HCT116 (cell line): ENCODE data around the gene LRSAM1. TPM values are rescaled to one million over a fixed set of nuclear protein-coding genes. Genes with fewer than 3 reads are reported as not detected.

ENCODE experiments used
- ATAC-seq: fragments of 200-7000 bp; cut with Tn5 transposase; 2 replicates; pipeline ENCODE4 v1.9.1; 2020; ENCODE audit warnings: mild to moderate bottlenecking, moderate library complexity
- BruUV-seq: library from RNA; stranded (reverse); fragments of 400-500 nt; replicated peaks from 2 replicates; lab custom pipeline; 2021; lab: Mats Ljungman, UMichigan
- CTCF ChIA-PET: fragments of 300-600 bp; sonication (Branson Sonifier 250); formaldehyde crosslinking; loops from one replicate; lab custom pipeline; 2021; ENCODE audit warnings: antibody characterized with exemption; lab: Charles Lee
- POLR2A ChIA-PET: fragments of 300-600, 350-600 bp; sonication (Branson Sonifier 250); formaldehyde crosslinking; loops from one replicate; lab custom pipeline; 2021; ENCODE audit warnings: antibody characterized with exemption; lab: Charles Lee
- RAD21 ChIA-PET, 2 experiments: fragments of 300-600 bp; sonication (Branson Sonifier 250); formaldehyde crosslinking; loops; one replicate each; lab custom pipeline; 2023; ENCODE audit warnings: low total read pairs in 2 of 2; ENCODE audit not compliant: uncharacterized antibody in 2 of 2, unreplicated experiment in 2 of 2, low non-redundant PET in 1 of 2; lab: Charles Lee
- DNase-seq: peaks from one replicate; pipeline ENCODE4 v3.0.0-alpha.2; 2010; ENCODE audit warnings: low read depth, low spot score
- H2AFZ ChIP-seq: fragments of 200-600 bp; shearing (Covaris generic), sonication (generic); 2 replicates; pipeline ENCODE4 v1.6.1; 2017; ENCODE audit warnings: low read depth, mixed run types, mixed read lengths, antibody characterized with exemption, low read length; ENCODE audit not compliant: poor library complexity, severe bottlenecking
- H3K27ac ChIP-seq: 2 replicates; pipeline ENCODE4 v1.5.1; 2012; ENCODE audit warnings: low read depth, low read length
- H3K27me3 ChIP-seq: fragments of 200-600 bp; sonication (generic); 2 replicates; pipeline ENCODE4 v1.6.1; 2016; ENCODE audit warnings: mixed run types, low read length, mixed read lengths; ENCODE audit not compliant: insufficient read depth
- H3K36me3 ChIP-seq, 2 experiments: fragments of 200-500 bp in 1 of 2; fragments of 200-600 bp in 1 of 2; sonication (Bioruptor generic) in 1 of 2; sonication (generic) in 1 of 2; 2 replicates each; pipeline versions ENCODE4 v1.5.1 to v1.6.1; 2014 to 2016; ENCODE audit warnings: low read length in 2 of 2, inconsistent platforms in 1 of 2, mixed read lengths in 1 of 2, mixed run types in 1 of 2; ENCODE audit not compliant: insufficient read depth in 2 of 2, control insufficient read depth in 1 of 2
- H3K4me1 ChIP-seq, 2 experiments: fragments of 200-600 bp in 1 of 2; sonication (generic) in 1 of 2; 2 replicates each; pipeline versions ENCODE4 v1.5.1 to v1.6.1; 2012 to 2017; ENCODE audit warnings: low read length in 2 of 2, inconsistent platforms in 1 of 2, mild to moderate bottlenecking in 1 of 2, mixed read lengths in 1 of 2, mixed run types in 1 of 2, moderate library complexity in 1 of 2; ENCODE audit not compliant: insufficient read depth in 2 of 2, control insufficient read depth in 1 of 2
- H3K4me2 ChIP-seq: fragments of 200-600 bp; sonication (generic); 2 replicates; pipeline ENCODE4 v1.6.1; 2017; ENCODE audit warnings: mixed run types, low read length, mixed read lengths
- H3K4me3 ChIP-seq, 2 experiments: fragments of 200-600 bp in 1 of 2; sonication (generic) in 1 of 2; replicated peaks in 1 of 2; 2 replicates each; pipeline ENCODE4 v1.5.1; 2011 to 2016; ENCODE audit warnings: low read length in 2 of 2, control low read depth in 1 of 2, low read depth in 1 of 2, mild to moderate bottlenecking in 1 of 2, mixed read lengths in 1 of 2, mixed run types in 1 of 2
- H3K79me2 ChIP-seq: fragments of 200-600 bp; sonication (generic); 2 replicates; pipeline ENCODE4 v1.6.1; 2017; ENCODE audit warnings: mild to moderate bottlenecking, mixed run types, low read length, moderate library complexity, mixed read lengths; ENCODE audit not compliant: insufficient read depth
- H3K9ac ChIP-seq: fragments of 200-600 bp; sonication (generic); 2 replicates; pipeline ENCODE4 v1.6.1; 2016; ENCODE audit warnings: low read length, mixed read lengths
- H3K9me2 ChIP-seq: fragments of 200-600 bp; sonication (generic), shearing (Covaris generic); 2 replicates; pipeline ENCODE4 v1.6.1; 2017; ENCODE audit warnings: mixed run types, mild to moderate bottlenecking, moderate library complexity; ENCODE audit not compliant: insufficient read depth
- H3K9me3 ChIP-seq, 2 experiments: fragments of 200-500 bp in 1 of 2; fragments of 200-600 bp in 1 of 2; sonication (Bioruptor generic) in 1 of 2; sonication (generic) in 1 of 2; 2 replicates each; pipeline ENCODE4 v1.6.1; 2014 to 2017; ENCODE audit warnings: low read length in 2 of 2, mixed read lengths in 2 of 2, inconsistent platforms in 1 of 2, low read depth in 1 of 2, mild to moderate bottlenecking in 1 of 2, mixed run types in 1 of 2, moderate library complexity in 1 of 2; ENCODE audit not compliant: control insufficient read depth in 1 of 2, insufficient read depth in 1 of 2
- H4K20me1 ChIP-seq: fragments of 200-600 bp; sonication (generic), shearing (Covaris generic); 2 replicates; pipeline ENCODE4 v1.6.1; 2017; ENCODE audit warnings: mixed run types, mild to moderate bottlenecking, moderate library complexity; ENCODE audit not compliant: insufficient read depth
- CBX3 ChIP-seq: IDR thresholded peaks from 2 replicates; pipeline ENCODE4 v1.6.1; 2012; ENCODE audit warnings: low read depth
- EGR1 ChIP-seq: IDR thresholded peaks from 2 replicates; pipeline ENCODE4 v1.6.1; 2012; ENCODE audit warnings: low read depth
- ELF1 ChIP-seq: IDR thresholded peaks from 2 replicates; pipeline ENCODE4 v1.6.1; 2012; ENCODE audit warnings: low read depth, borderline replicate concordance
- EZH2 ChIP-seq: fragments of 200-600 bp; sonication (generic); IDR thresholded peaks from 2 replicates; pipeline ENCODE4 v1.6.1; 2017; ENCODE audit warnings: antibody characterized with exemption, mixed run types
- EZH2phosphoT487 ChIP-seq: fragments of 200-600 bp; IDR thresholded peaks from 2 replicates; pipeline ENCODE4 v1.6.1; 2018; ENCODE audit warnings: antibody characterized with exemption, borderline replicate concordance
- FOSL1 ChIP-seq: IDR thresholded peaks from 2 replicates; pipeline ENCODE4 v1.6.1; 2012; ENCODE audit warnings: low read depth
- POLR2A ChIP-seq: IDR thresholded peaks from 2 replicates; pipeline ENCODE4 v1.7.0; 2011; ENCODE audit warnings: borderline replicate concordance; ENCODE audit not compliant: insufficient read depth, insufficient read length; ENCODE audit errors: extremely low read depth
- POLR2AphosphoS5 ChIP-seq: IDR thresholded peaks from 2 replicates; pipeline ENCODE4 v1.6.1; 2011; ENCODE audit warnings: mild to moderate bottlenecking, low read depth, low read length, moderate library complexity
- RAD21 ChIP-seq: IDR thresholded peaks from 2 replicates; pipeline ENCODE4 v1.6.1; 2012; ENCODE audit warnings: low read depth, mild to moderate bottlenecking
- SP1 ChIP-seq: IDR thresholded peaks from 2 replicates; pipeline ENCODE4 v1.6.1; 2012; ENCODE audit warnings: low read depth
- TCF7L2 ChIP-seq: IDR thresholded peaks from 2 replicates; pipeline ENCODE4 v1.7.0; 2011; ENCODE audit warnings: borderline replicate concordance, inconsistent platforms; ENCODE audit not compliant: insufficient read depth, insufficient read length; ENCODE audit errors: extremely low read depth
- YY1 ChIP-seq: IDR thresholded peaks from 2 replicates; pipeline ENCODE4 v1.6.1; 2011; ENCODE audit warnings: low read length, low read depth, moderate library complexity, mild to moderate bottlenecking; ENCODE audit not compliant: insufficient replicate concordance; ENCODE audit errors: extremely low read depth
- ZFX ChIP-seq: fragments of 450-650 bp; IDR thresholded peaks from 2 replicates; pipeline ENCODE4 v1.6.1; 2017
- ZNF274 ChIP-seq: fragments of 200-500 bp; sonication (Bioruptor generic); IDR thresholded peaks from 2 replicates; pipeline ENCODE4 v1.6.1; 2014; ENCODE audit warnings: mild to moderate bottlenecking, low read depth, low read length, inconsistent platforms
- intact Hi-C: fragments of 100-400 bp; cut with micrococcal nuclease; formaldehyde crosslinking; loops from 2 replicates; pipeline ENCODE4 v1.10.0; 2022
- total RNA-seq: library from RNA; stranded (reverse); gene quantifications from one replicate; pipeline ENCODE4 v1.2.1, GENCODE V29; 2021; ENCODE audit not compliant: unreplicated experiment
- TF ChIP-seq, protein P1 (sequence below): IDR thresholded peaks from 2 replicates; pipeline ENCODE4 v1.6.1; 2012
- TF ChIP-seq, protein P2 (sequence below): IDR thresholded peaks from 2 replicates; pipeline ENCODE4 v1.6.1; 2012; ENCODE audit warnings: low read depth
- TF ChIP-seq, protein P3 (sequence below), 3 experiments: fragments of 200-600 bp in 1 of 3; sonication (generic) in 1 of 3; IDR thresholded peaks in 2 of 3; conservative IDR thresholded peaks in 1 of 3; 2 replicates each; pipeline ENCODE4 v1.5.1; 2012 to 2017; ENCODE audit warnings: low read depth in 2 of 3, low read length in 2 of 3, antibody characterized with exemption in 1 of 3, borderline replicate concordance in 1 of 3, control low read depth in 1 of 3, mild to moderate bottlenecking in 1 of 3, mixed read lengths in 1 of 3, mixed run types in 1 of 3, moderate library complexity in 1 of 3; ENCODE audit not compliant: insufficient read depth in 1 of 3
- TF ChIP-seq, protein P4 (sequence below): IDR thresholded peaks from 2 replicates; pipeline ENCODE4 v1.6.1; 2012

The LRSAM1 gene
- total RNA-seq, 1 experiment from 2014 or later: 25.9 TPM

DNA sequence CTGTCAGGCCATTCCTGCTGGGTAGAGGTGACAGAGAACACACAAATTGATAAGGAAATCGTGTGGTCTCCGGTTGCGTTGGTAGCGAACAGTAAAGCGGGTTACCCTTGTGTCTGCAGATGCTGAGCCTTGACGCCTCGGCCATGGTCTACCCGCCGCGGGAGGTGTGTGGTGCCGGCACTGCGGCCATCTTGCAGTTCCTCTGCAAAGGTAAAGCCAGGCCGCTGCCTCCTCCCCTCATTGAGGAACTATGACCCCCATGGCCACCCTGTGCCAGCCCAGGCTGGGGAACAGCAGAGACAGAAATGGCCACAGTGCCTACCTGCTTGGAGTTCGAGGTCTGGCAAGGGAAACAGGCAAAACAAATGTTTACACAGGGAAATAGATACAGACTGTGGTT is 16.3 kb downstream of the LRSAM1 start:
- no peak overlapping the region for H3K4me3 ChIP-seq
- H4K20me1 ChIP-seq: no peaks in the 10 kb centered on the region
- ChIA-PET RAD21 (no interaction called here), CTCF (no interaction called here), POLR2A (no interaction called here)
- peaks cover 7 to 12% of the 10 kb centered on the region in 2 experiments; a peak in 3 of 4 replicates for H3K36me3 ChIP-seq
- DNase-seq (no peak), ATAC-seq (no peak)
- no peak overlapping the region for H3K27ac ChIP-seq
- no peak overlapping the region for H3K4me2 ChIP-seq
- H3K79me2 ChIP-seq: no peaks in the 10 kb centered on the region
- no peaks in the 10 kb centered on the region for H3K9me2 ChIP-seq
- intact Hi-C loops: no loop called here
- no TSS peak for BruUV-seq
- H3K9ac ChIP-seq: no peak overlapping the region
- H3K4me1 ChIP-seq: no peaks in the 10 kb centered on the region
- no peak overlapping the region for H2AFZ ChIP-seq
- H3K27me3 ChIP-seq: no peaks in the 10 kb centered on the region
- no peaks in the 10 kb centered on the region for H3K9me3 ChIP-seq
- no peak for TF ChIP-seq POLR2A
- no peak for TF ChIP-seq FOSL1
- TF ChIP-seq, protein P1, sequence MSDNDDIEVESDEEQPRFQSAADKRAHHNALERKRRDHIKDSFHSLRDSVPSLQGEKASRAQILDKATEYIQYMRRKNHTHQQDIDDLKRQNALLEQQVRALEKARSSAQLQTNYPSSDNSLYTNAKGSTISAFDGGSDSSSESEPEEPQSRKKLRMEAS: no peak
- TF ChIP-seq ELF1: no peak
- TF ChIP-seq, protein P2, sequence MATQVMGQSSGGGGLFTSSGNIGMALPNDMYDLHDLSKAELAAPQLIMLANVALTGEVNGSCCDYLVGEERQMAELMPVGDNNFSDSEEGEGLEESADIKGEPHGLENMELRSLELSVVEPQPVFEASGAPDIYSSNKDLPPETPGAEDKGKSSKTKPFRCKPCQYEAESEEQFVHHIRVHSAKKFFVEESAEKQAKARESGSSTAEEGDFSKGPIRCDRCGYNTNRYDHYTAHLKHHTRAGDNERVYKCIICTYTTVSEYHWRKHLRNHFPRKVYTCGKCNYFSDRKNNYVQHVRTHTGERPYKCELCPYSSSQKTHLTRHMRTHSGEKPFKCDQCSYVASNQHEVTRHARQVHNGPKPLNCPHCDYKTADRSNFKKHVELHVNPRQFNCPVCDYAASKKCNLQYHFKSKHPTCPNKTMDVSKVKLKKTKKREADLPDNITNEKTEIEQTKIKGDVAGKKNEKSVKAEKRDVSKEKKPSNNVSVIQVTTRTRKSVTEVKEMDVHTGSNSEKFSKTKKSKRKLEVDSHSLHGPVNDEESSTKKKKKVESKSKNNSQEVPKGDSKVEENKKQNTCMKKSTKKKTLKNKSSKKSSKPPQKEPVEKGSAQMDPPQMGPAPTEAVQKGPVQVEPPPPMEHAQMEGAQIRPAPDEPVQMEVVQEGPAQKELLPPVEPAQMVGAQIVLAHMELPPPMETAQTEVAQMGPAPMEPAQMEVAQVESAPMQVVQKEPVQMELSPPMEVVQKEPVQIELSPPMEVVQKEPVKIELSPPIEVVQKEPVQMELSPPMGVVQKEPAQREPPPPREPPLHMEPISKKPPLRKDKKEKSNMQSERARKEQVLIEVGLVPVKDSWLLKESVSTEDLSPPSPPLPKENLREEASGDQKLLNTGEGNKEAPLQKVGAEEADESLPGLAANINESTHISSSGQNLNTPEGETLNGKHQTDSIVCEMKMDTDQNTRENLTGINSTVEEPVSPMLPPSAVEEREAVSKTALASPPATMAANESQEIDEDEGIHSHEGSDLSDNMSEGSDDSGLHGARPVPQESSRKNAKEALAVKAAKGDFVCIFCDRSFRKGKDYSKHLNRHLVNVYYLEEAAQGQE: no peak
- no peak for TF ChIP-seq EZH2
- TF ChIP-seq SP1: no peak
- TF ChIP-seq ZFX: no peak
- TF ChIP-seq POLR2AphosphoS5: no peak
- no peak for TF ChIP-seq EGR1
- TF ChIP-seq, protein P3, sequence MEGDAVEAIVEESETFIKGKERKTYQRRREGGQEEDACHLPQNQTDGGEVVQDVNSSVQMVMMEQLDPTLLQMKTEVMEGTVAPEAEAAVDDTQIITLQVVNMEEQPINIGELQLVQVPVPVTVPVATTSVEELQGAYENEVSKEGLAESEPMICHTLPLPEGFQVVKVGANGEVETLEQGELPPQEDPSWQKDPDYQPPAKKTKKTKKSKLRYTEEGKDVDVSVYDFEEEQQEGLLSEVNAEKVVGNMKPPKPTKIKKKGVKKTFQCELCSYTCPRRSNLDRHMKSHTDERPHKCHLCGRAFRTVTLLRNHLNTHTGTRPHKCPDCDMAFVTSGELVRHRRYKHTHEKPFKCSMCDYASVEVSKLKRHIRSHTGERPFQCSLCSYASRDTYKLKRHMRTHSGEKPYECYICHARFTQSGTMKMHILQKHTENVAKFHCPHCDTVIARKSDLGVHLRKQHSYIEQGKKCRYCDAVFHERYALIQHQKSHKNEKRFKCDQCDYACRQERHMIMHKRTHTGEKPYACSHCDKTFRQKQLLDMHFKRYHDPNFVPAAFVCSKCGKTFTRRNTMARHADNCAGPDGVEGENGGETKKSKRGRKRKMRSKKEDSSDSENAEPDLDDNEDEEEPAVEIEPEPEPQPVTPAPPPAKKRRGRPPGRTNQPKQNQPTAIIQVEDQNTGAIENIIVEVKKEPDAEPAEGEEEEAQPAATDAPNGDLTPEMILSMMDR (IDR thresholded peaks at IDR 0.05 in 2 of 3, conservative IDR thresholded peaks at IDR 0.05 in 1 of 3; ENCODE audit: borderline replicate concordance in 1 of 3, insufficient read depth in 1 of 3, low read depth in 2 of 3, low read length in 2 of 3): no peak
- no peak for TF ChIP-seq RAD21
- TF ChIP-seq CBX3: no peak
- TF ChIP-seq, protein P4, sequence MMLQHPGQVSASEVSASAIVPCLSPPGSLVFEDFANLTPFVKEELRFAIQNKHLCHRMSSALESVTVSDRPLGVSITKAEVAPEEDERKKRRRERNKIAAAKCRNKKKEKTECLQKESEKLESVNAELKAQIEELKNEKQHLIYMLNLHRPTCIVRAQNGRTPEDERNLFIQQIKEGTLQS: no peak
- no peak for TF ChIP-seq ZNF274
- TF ChIP-seq EZH2phosphoT487: no peak
- TF ChIP-seq YY1: no peak
- no peak for TF ChIP-seq TCF7L2
